HEK293 (cell line): ENCODE measurements around the gene RAB11FIP3.

Source experiments
- CTCF ChIA-PET: fragments of 350-600 bp; formaldehyde crosslinking; extraction: SDS; loops from one replicate; lab custom pipeline; 2021; ENCODE audit warnings: antibody characterized with exemption; lab: Yijun Ruan, JAX
- POLR2A ChIA-PET: fragments of 300-600 bp; formaldehyde crosslinking; extraction: SDS; loops from one replicate; lab custom pipeline; 2020; ENCODE audit warnings: antibody characterized with exemption, inconsistent platforms; lab: Yijun Ruan, JAX
- H3K27ac ChIP-seq: fragments of 200-500 bp; sonication (Bioruptor generic); 2 replicates; pipeline ENCODE4 v1.5.1; 2014; ENCODE audit warnings: low read depth, low read length, control low read depth, inconsistent platforms; ENCODE audit errors: extremely low read depth
- H3K36me3 ChIP-seq, 2 experiments: fragments of 200-500 bp in 1 of 2; sonication (Bioruptor generic) in 1 of 2; 1 replicate in 1 of 2; 2 replicates in 1 of 2; pipeline ENCODE4 v1.5.1; 2014 to 2017; ENCODE audit warnings: inconsistent platforms in 2 of 2, low read length in 2 of 2; ENCODE audit not compliant: control insufficient read depth in 2 of 2, insufficient read depth in 1 of 2
- H3K4me1 ChIP-seq: fragments of 200-500 bp; sonication (Bioruptor generic); 2 replicates; pipeline ENCODE4 v1.5.1; 2014; ENCODE audit warnings: mild to moderate bottlenecking, low read length, inconsistent platforms; ENCODE audit not compliant: control insufficient read depth, insufficient read depth
- H3K4me3 ChIP-seq: 2 replicates; pipeline ENCODE4 v1.5.1; 2011; ENCODE audit warnings: low read depth, mild to moderate bottlenecking, control low read depth, low read length, moderate library complexity
- H3K9me3 ChIP-seq: fragments of 200-500 bp; sonication (Bioruptor generic); 2 replicates; pipeline ENCODE4 v1.5.1; 2014; ENCODE audit warnings: low read depth, low read length, inconsistent platforms; ENCODE audit not compliant: control insufficient read depth, insufficient read depth
- BCL11B ChIP-seq: fragments of 450-650 bp; formaldehyde crosslinking; IDR thresholded peaks from 2 replicates; pipeline ENCODE4 v1.5.1; 2016; ENCODE audit warnings: low read depth, missing biosample characterization, missing genetic modification characterization
- KLF10 ChIP-seq: fragments of 450-650 bp; IDR thresholded peaks from 2 replicates; pipeline ENCODE4 v1.5.1; 2018; ENCODE audit warnings: missing biosample characterization, mild to moderate bottlenecking, missing genetic modification characterization
- SALL2 ChIP-seq: fragments of 450-650 bp; formaldehyde crosslinking; IDR thresholded peaks from 2 replicates; pipeline ENCODE4 v1.5.0; 2017; ENCODE audit warnings: missing biosample characterization, mild to moderate bottlenecking, missing genetic modification characterization, borderline replicate concordance
- SCRT1 ChIP-seq: fragments of 450-650 bp; formaldehyde crosslinking; IDR thresholded peaks from 2 replicates; pipeline ENCODE4 v1.5.1; 2016; ENCODE audit warnings: missing biosample characterization, missing genetic modification characterization, borderline replicate concordance
- TRIM28 ChIP-seq: IDR thresholded peaks from 2 replicates; pipeline ENCODE4 v1.6.1; 2011; ENCODE audit warnings: low read length, control low read depth, borderline replicate concordance
- WT1 ChIP-seq: fragments of 450-650 bp; formaldehyde crosslinking; IDR thresholded peaks from 2 replicates; pipeline ENCODE4 v1.5.1; 2016; ENCODE audit warnings: missing biosample characterization, missing genetic modification characterization
- ZEB2 ChIP-seq: fragments of 450-650 bp; formaldehyde crosslinking; IDR thresholded peaks from 2 replicates; pipeline ENCODE4 v1.5.1; 2016; ENCODE audit warnings: missing biosample characterization, missing genetic modification characterization
- ZNF121 ChIP-seq: fragments of 450-650 bp; formaldehyde crosslinking; IDR thresholded peaks from 2 replicates; pipeline ENCODE4 v1.5.1; 2016; ENCODE audit warnings: missing biosample characterization, missing genetic modification characterization
- ZNF140 ChIP-seq: fragments of 450-650 bp; formaldehyde crosslinking; IDR thresholded peaks from 2 replicates; pipeline ENCODE4 v1.5.1; 2016; ENCODE audit warnings: missing biosample characterization, missing genetic modification characterization
- ZNF155 ChIP-seq: fragments of 450-650 bp; formaldehyde crosslinking; IDR thresholded peaks from 2 replicates; pipeline ENCODE4 v1.5.1; 2016; ENCODE audit warnings: missing biosample characterization, missing genetic modification characterization
- ZNF174 ChIP-seq: fragments of 450-650 bp; formaldehyde crosslinking; IDR thresholded peaks from 2 replicates; pipeline ENCODE4 v1.5.0; 2017; ENCODE audit warnings: missing biosample characterization, mild to moderate bottlenecking, missing genetic modification characterization
- ZNF18 ChIP-seq: fragments of 450-650 bp; formaldehyde crosslinking; IDR thresholded peaks from 2 replicates; pipeline ENCODE4 v1.5.1; 2016; ENCODE audit warnings: missing biosample characterization, missing genetic modification characterization
- ZNF211 ChIP-seq: fragments of 450-650 bp; formaldehyde crosslinking; IDR thresholded peaks from 2 replicates; pipeline ENCODE4 v1.5.1; 2016; ENCODE audit warnings: low read depth, missing biosample characterization, missing genetic modification characterization
- ZNF221 ChIP-seq: fragments of 450-650 bp; formaldehyde crosslinking; IDR thresholded peaks from 2 replicates; pipeline ENCODE4 v1.5.1; 2017; ENCODE audit warnings: missing biosample characterization, missing genetic modification characterization, borderline replicate concordance
- ZNF248 ChIP-seq: fragments of 450-650 bp; formaldehyde crosslinking; IDR thresholded peaks from 2 replicates; pipeline ENCODE4 v1.5.1; 2017; ENCODE audit warnings: missing biosample characterization, missing genetic modification characterization
- ZNF266 ChIP-seq: fragments of 450-650 bp; formaldehyde crosslinking; IDR thresholded peaks from 2 replicates; pipeline ENCODE4 v1.5.1; 2016; ENCODE audit warnings: missing biosample characterization, missing genetic modification characterization, low read depth
- ZNF274 ChIP-seq, 2 experiments: fragments of 200-500 bp in 1 of 2; fragments of 450-650 bp in 1 of 2; sonication (Bioruptor generic) in 1 of 2; formaldehyde crosslinking in 1 of 2; IDR thresholded peaks; 2 replicates each; pipeline versions ENCODE4 v1.5.1 to v1.6.1; 2014 to 2016; ENCODE audit warnings: borderline replicate concordance in 1 of 2, inconsistent platforms in 1 of 2, low read length in 1 of 2, missing biosample characterization in 1 of 2, missing genetic modification characterization in 1 of 2
- ZNF404 ChIP-seq: fragments of 450-650 bp; formaldehyde crosslinking; IDR thresholded peaks from 2 replicates; pipeline ENCODE4 v1.5.1; 2017; ENCODE audit warnings: missing biosample characterization, missing genetic modification characterization
- ZNF558 ChIP-seq: fragments of 450-650 bp; formaldehyde crosslinking; IDR thresholded peaks from 2 replicates; pipeline ENCODE4 v1.5.1; 2016; ENCODE audit warnings: missing biosample characterization, missing genetic modification characterization
- ZNF561 ChIP-seq: fragments of 450-650 bp; IDR thresholded peaks from 2 replicates; pipeline ENCODE4 v1.5.1; 2018; ENCODE audit warnings: missing biosample characterization, missing genetic modification characterization, borderline replicate concordance
- ZNF623 ChIP-seq: fragments of 450-650 bp; formaldehyde crosslinking; IDR thresholded peaks from 2 replicates; pipeline ENCODE4 v1.5.1; 2016; ENCODE audit warnings: missing biosample characterization, missing genetic modification characterization
- ZNF626 ChIP-seq: fragments of 450-650 bp; sonication (Bioruptor Pico); formaldehyde crosslinking; IDR thresholded peaks from 2 replicates; pipeline ENCODE4 v1.5.1; 2018; ENCODE audit warnings: missing biosample characterization, missing genetic modification characterization, inconsistent platforms
- ZNF660 ChIP-seq: fragments of 450-650 bp; IDR thresholded peaks from 2 replicates; pipeline ENCODE4 v1.5.1; 2018; ENCODE audit warnings: missing biosample characterization, mild to moderate bottlenecking, missing genetic modification characterization
- ZNF677 ChIP-seq: fragments of 450-650 bp; IDR thresholded peaks from 2 replicates; pipeline ENCODE4 v1.5.0; 2018; ENCODE audit warnings: missing biosample characterization, mild to moderate bottlenecking, missing genetic modification characterization, moderate library complexity
- ZNF776 ChIP-seq: fragments of 450-650 bp; formaldehyde crosslinking; IDR thresholded peaks from 2 replicates; pipeline ENCODE4 v1.5.0; 2017; ENCODE audit warnings: missing biosample characterization, missing genetic modification characterization, borderline replicate concordance
- ZNF837 ChIP-seq: fragments of 450-650 bp; formaldehyde crosslinking; IDR thresholded peaks from 2 replicates; pipeline ENCODE4 v1.5.1; 2016; ENCODE audit warnings: missing biosample characterization, missing genetic modification characterization
- TF ChIP-seq, protein P1 (sequence below): fragments of 450-650 bp; formaldehyde crosslinking; IDR thresholded peaks from 2 replicates; pipeline ENCODE4 v1.5.1; 2016; ENCODE audit warnings: missing biosample characterization, missing genetic modification characterization
- TF ChIP-seq, protein P2 (sequence below): fragments of 450-650 bp; formaldehyde crosslinking; IDR thresholded peaks from 2 replicates; pipeline ENCODE4 v1.5.1; 2016; ENCODE audit warnings: missing biosample characterization, missing genetic modification characterization
- TF ChIP-seq, protein P3 (sequence below): fragments of 450-650 bp; formaldehyde crosslinking; IDR thresholded peaks from 2 replicates; pipeline ENCODE4 v1.5.1; 2016; ENCODE audit warnings: missing biosample characterization, missing genetic modification characterization
- TF ChIP-seq, protein P4 (sequence below): fragments of 450-650 bp; formaldehyde crosslinking; IDR thresholded peaks from 2 replicates; pipeline ENCODE4 v1.5.1; 2016; ENCODE audit warnings: missing biosample characterization, missing genetic modification characterization
- TF ChIP-seq, protein P5 (sequence below): fragments of 450-650 bp; formaldehyde crosslinking; IDR thresholded peaks from 2 replicates; pipeline ENCODE4 v1.5.1; 2016; ENCODE audit warnings: missing biosample characterization, missing genetic modification characterization

RAB11FIP3 gene

GRCh38 chr16:381789-382717, 43.4 kb upstream of the RAB11FIP3 start, which contains the start of gene PGAP6:
TSS of gene PGAP6 (minus strand) at chr16:381978. CDS start at chr16:381821, 157 bp downstream.
- Histone ChIP-seq H3K4me1 (no peaks in the 10 kb centered on the region), H3K36me3 (peaks cover 0 to 5% of the 10 kb centered on the region in 2 experiments; a peak in 1 of 3 replicates), H3K27ac (peak within 1 kb of the TSS; percentile 77; the same call in 1 of the 2 replicates), H3K9me3 (no peaks in the 10 kb centered on the region), H3K4me3 (peak within 1 kb of the TSS; percentile 67)
- ChIA-PET POLR2A (interaction anchor here (0.6 to 2.9 kb wide), 4 partner anchors 11 to 190 kb away, joined by 3 to 10 read pairs (median 5); partner anchors contain the start of genes CAPN15, DECR2 and MRPL28), CTCF (interaction anchor here (0.6 kb wide), 1 partner anchor 105 kb away, joined by 3 read pairs; no protein-coding TSS in a partner anchor)
- TF ChIP-seq ZNF776 (no peak), ZNF626 (tag by site-specific recombination) (no peak), ZNF677 (tag by site-specific recombination) (peak; percentile 28; the same call in 1 of the 2 replicates), ZNF837 (tag by site-specific recombination) (no peak), ZNF274 (IDR thresholded peaks at IDR 0.05; ENCODE audit: low read length) (no peak), ZNF274 (tag by site-specific recombination; IDR thresholded peaks at IDR 0.05; ENCODE audit: borderline replicate concordance) (no peak), TRIM28 (no peak), ZEB2 (tag by site-specific recombination) (peak; percentile 5; the same call in 1 of the 2 replicates), ZNF121 (tag by site-specific recombination) (no peak), ZNF211 (tag by site-specific recombination) (no peak), WT1 (tag by site-specific recombination) (no peak), ZNF221 (tag by site-specific recombination) (no peak), ZNF660 (tag by site-specific recombination) (no peak), ZNF140 (tag by site-specific recombination) (no peak), KLF10 (tag by site-specific recombination) (peak; percentile 63), ZNF18 (no peak), ZNF155 (tag by site-specific recombination) (no peak), BCL11B (tag by site-specific recombination) (peak; percentile 26; the same call in 1 of the 2 replicates), ZNF558 (tag by site-specific recombination) (no peak), ZNF174 (tag by site-specific recombination) (no peak), ZNF561 (tag by site-specific recombination) (peak; percentile 32; the same call in 1 of the 2 replicates), ZNF404 (tag by site-specific recombination) (no peak), ZNF266 (tag by site-specific recombination) (no peak), SCRT1 (no peak), ZNF623 (no peak), ZNF248 (no peak), SALL2 (tag by site-specific recombination) (no peak)
- TF ChIP-seq, protein P1, sequence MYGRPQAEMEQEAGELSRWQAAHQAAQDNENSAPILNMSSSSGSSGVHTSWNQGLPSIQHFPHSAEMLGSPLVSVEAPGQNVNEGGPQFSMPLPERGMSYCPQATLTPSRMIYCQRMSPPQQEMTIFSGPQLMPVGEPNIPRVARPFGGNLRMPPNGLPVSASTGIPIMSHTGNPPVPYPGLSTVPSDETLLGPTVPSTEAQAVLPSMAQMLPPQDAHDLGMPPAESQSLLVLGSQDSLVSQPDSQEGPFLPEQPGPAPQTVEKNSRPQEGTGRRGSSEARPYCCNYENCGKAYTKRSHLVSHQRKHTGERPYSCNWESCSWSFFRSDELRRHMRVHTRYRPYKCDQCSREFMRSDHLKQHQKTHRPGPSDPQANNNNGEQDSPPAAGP (tag by site-specific recombination): no peak
- TF ChIP-seq, protein P2, sequence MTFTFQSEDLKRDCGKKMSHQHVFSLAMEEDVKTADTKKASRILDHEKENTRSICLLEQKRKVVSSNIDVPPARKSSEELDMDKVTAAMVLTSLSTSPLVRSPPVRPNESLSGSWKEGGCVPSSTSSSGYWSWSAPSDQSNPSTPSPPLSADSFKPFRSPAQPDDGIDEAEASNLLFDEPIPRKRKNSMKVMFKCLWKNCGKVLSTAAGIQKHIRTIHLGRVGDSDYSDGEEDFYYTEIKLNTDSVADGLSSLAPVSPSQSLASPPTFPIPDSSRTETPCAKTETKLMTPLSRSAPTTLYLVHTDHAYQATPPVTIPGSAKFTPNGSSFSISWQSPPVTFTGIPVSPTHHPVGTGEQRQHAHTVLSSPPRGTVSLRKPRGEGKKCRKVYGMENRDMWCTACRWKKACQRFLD (tag by site-specific recombination): no peak
- TF ChIP-seq, protein P3, sequence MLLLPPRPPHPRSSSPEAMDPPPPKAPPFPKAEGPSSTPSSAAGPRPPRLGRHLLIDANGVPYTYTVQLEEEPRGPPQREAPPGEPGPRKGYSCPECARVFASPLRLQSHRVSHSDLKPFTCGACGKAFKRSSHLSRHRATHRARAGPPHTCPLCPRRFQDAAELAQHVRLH (tag by site-specific recombination): no peak
- TF ChIP-seq, protein P4, sequence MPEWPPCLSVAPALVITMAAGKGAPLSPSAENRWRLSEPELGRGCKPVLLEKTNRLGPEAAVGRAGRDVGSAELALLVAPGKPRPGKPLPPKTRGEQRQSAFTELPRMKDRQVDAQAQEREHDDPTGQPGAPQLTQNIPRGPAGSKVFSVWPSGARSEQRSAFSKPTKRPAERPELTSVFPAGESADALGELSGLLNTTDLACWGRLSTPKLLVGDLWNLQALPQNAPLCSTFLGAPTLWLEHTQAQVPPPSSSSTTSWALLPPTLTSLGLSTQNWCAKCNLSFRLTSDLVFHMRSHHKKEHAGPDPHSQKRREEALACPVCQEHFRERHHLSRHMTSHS (tag by site-specific recombination): no peak
- TF ChIP-seq, protein P5, sequence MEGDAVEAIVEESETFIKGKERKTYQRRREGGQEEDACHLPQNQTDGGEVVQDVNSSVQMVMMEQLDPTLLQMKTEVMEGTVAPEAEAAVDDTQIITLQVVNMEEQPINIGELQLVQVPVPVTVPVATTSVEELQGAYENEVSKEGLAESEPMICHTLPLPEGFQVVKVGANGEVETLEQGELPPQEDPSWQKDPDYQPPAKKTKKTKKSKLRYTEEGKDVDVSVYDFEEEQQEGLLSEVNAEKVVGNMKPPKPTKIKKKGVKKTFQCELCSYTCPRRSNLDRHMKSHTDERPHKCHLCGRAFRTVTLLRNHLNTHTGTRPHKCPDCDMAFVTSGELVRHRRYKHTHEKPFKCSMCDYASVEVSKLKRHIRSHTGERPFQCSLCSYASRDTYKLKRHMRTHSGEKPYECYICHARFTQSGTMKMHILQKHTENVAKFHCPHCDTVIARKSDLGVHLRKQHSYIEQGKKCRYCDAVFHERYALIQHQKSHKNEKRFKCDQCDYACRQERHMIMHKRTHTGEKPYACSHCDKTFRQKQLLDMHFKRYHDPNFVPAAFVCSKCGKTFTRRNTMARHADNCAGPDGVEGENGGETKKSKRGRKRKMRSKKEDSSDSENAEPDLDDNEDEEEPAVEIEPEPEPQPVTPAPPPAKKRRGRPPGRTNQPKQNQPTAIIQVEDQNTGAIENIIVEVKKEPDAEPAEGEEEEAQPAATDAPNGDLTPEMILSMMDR (tag by site-specific recombination): no peak
